ENCODE measurements around the gene RNF10.

GRCh38 chr12:120539303-120539702, 5.1 kb downstream of the RNF10 start:
- TF ChIP-seq CTCF (IDR thresholded peaks at IDR 0.05; ENCODE audit: poor library complexity, severe bottlenecking) (no peak), MXI1 (conservative IDR thresholded peaks at IDR 0.05; ENCODE audit: poor library complexity, severe bottlenecking) (no peak)
- TF ChIP-seq, protein P1, sequence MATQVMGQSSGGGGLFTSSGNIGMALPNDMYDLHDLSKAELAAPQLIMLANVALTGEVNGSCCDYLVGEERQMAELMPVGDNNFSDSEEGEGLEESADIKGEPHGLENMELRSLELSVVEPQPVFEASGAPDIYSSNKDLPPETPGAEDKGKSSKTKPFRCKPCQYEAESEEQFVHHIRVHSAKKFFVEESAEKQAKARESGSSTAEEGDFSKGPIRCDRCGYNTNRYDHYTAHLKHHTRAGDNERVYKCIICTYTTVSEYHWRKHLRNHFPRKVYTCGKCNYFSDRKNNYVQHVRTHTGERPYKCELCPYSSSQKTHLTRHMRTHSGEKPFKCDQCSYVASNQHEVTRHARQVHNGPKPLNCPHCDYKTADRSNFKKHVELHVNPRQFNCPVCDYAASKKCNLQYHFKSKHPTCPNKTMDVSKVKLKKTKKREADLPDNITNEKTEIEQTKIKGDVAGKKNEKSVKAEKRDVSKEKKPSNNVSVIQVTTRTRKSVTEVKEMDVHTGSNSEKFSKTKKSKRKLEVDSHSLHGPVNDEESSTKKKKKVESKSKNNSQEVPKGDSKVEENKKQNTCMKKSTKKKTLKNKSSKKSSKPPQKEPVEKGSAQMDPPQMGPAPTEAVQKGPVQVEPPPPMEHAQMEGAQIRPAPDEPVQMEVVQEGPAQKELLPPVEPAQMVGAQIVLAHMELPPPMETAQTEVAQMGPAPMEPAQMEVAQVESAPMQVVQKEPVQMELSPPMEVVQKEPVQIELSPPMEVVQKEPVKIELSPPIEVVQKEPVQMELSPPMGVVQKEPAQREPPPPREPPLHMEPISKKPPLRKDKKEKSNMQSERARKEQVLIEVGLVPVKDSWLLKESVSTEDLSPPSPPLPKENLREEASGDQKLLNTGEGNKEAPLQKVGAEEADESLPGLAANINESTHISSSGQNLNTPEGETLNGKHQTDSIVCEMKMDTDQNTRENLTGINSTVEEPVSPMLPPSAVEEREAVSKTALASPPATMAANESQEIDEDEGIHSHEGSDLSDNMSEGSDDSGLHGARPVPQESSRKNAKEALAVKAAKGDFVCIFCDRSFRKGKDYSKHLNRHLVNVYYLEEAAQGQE (IDR thresholded peaks at IDR 0.05; ENCODE audit: borderline replicate concordance): no peak

Data from neural cell (in vitro differentiated cells).